Suppressor macrophage treated with lipopolysaccharide for 1 hour (primary cell): ENCODE measurements around the gene GRK3.
"Not testable (repeated sequence)": the region's sequence is repeated elsewhere in the genome, so short reads cannot be mapped to it uniquely, and the experiment has no call there.

Experiments
- DNase-seq, 3 donors: peaks; one replicate each; pipeline ENCODE4 v3.0.0-alpha.2; 2020 to 2022

Gene GRK3

GRCh38 chr22:25574736-25575135, 10.3 kb downstream of the GRK3 start:
- DNase-seq, result peak in 1 of 3 donors; percentile 36

GRCh38 chr22:25575674-25576392, 11.4 kb downstream of the GRK3 start:
- DNase-seq, result not testable (repeated sequence)

GRCh38 chr22:25581452-25581851, 17.0 kb downstream of the GRK3 start:
- not testable (repeated sequence) for DNase-seq

GRCh38 chr22:25582946-25583345, 18.5 kb downstream of the GRK3 start:
- DNase-seq, result no peak

GRCh38 chr22:25584993-25585392, 20.5 kb downstream of the GRK3 start:
- peak; percentile 63 to 72 (median 68) for DNase-seq

GRCh38 chr22:25589664-25590063, 25.2 kb downstream of the GRK3 start:
- DNase-seq, result not testable (repeated sequence)

GRCh38 chr22:25593323-25593722, 28.8 kb downstream of the GRK3 start:
- DNase-seq, result not testable (repeated sequence)

GRCh38 chr22:25598609-25599008, 34.1 kb downstream of the GRK3 start:
- no peak for DNase-seq

GRCh38 chr22:25602445-25602844, 38.0 kb downstream of the GRK3 start:
- no peak for DNase-seq

- DNase-seq, result no peak
Observed at GRCh38 chr22:25602916-25603315, 38.4 kb downstream of the GRK3 start.

- DNase-seq, result not testable (repeated sequence)
Observed at GRCh38 chr22:25605146-25605545, 40.7 kb downstream of the GRK3 start.

- DNase-seq, result not testable (repeated sequence)
Observed at GRCh38 chr22:25605565-25605964, 41.1 kb downstream of the GRK3 start.

GRCh38 chr22:25611284-25611683, 46.8 kb downstream of the GRK3 start:
- DNase-seq, result not testable (repeated sequence)

GRCh38 chr22:25613131-25613530, 48.7 kb downstream of the GRK3 start:
- not testable (repeated sequence) for DNase-seq

GRCh38 chr22:25613558-25613957, 49.1 kb downstream of the GRK3 start:
- not testable (repeated sequence) for DNase-seq

GRCh38 chr22:25614791-25615190, 50.3 kb downstream of the GRK3 start:
- DNase-seq, result not testable (repeated sequence)

GRCh38 chr22:25621986-25622385, 57.5 kb downstream of the GRK3 start:
- DNase-seq, result no peak

- no peak for DNase-seq
Observed at GRCh38 chr22:25623310-25623734, 58.8 kb downstream of the GRK3 start.

GRCh38 chr22:25623851-25624250, 59.4 kb downstream of the GRK3 start:
- no peak for DNase-seq

- DNase-seq, result no peak
Observed at GRCh38 chr22:25624476-25624875, 60.0 kb downstream of the GRK3 start.

- not testable (repeated sequence) for DNase-seq
Observed at GRCh38 chr22:25625747-25626623, 61.5 kb downstream of the GRK3 start.

- no peak for DNase-seq
Observed at GRCh38 chr22:25626624-25626990, 62.1 kb downstream of the GRK3 start.

GRCh38 chr22:25627271-25627852, 62.9 kb downstream of the GRK3 start:
- peak; percentile 48 to 62 (median 60) for DNase-seq

GRCh38 chr22:25628494-25628893, 64.0 kb downstream of the GRK3 start:
- DNase-seq, result no peak
